Hindlimb muscle (tissue), 1 donor: Measurements from ENCODE around the gene CGB8. TPM values are rescaled to one million over a fixed set of nuclear protein-coding genes. Genes with fewer than 3 reads are reported as not detected.
"Not testable (repeated sequence)": the region's sequence is repeated elsewhere in the genome, so short reads cannot be mapped to it uniquely, and the experiment has no call there.

Experiments used
- DNase-seq: peaks from one replicate; pipeline ENCODE4 v3.0.0-alpha.2; 2013
- polyA plus RNA-seq: library from polyadenylated mRNA; unstranded; fragments of 120-200 nt; gene quantifications from one replicate; pipeline ENCODE4 v1.2.1, GENCODE V29; 2013; ENCODE audit not compliant: insufficient read length

The CGB8 gene
- polyA plus RNA-seq, 1 donor: not detected

DNA sequence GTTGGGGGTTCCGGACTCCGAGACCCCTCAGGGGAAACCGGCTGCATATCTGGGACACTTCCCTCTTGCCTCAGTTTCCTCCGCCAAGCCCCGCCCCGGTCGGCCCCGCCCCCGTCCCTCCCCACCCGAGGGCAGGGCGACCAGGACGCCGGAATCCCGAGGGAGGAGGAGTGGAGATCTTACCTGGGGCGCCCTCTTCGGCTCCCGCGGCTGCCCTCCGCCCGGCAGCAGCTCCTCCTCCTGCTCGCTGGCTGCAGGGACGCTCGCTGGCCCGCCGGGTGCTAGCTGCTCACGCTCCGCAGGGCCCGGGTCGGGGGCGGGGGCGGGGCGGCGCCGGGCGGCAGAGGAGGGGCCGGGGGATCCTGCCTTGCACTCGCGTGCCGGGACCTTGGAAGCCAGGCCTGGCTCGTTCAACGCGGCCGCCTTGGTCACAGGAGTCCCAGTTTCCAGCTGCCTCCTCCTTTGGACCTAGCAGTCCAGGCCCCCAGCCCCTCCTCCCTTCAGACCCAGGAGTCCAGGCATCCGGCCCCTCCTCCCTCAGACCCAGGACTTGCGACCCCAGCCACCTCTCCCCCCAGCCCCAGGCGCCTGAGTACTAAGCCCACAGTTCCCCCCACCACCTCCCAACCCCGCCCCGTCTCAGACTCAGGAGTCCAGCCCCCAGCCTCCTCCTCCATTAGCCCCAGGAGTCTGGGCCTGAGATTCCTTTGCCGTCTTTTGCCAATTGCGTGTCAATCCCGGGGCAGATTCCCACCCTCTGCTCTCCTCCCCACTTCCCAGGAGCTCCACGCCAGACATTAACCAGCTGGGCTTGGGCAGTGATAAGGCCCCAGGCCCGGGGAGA, 16.1 kb upstream of the CGB8 start, which contains the start of gene NTF4:
NTF4 (minus strand) TSS at position 51 of the 844 bp plus-strand sequence. CDS start 2,821 bp downstream, outside the sequence.
- no peak for DNase-seq

DNA sequence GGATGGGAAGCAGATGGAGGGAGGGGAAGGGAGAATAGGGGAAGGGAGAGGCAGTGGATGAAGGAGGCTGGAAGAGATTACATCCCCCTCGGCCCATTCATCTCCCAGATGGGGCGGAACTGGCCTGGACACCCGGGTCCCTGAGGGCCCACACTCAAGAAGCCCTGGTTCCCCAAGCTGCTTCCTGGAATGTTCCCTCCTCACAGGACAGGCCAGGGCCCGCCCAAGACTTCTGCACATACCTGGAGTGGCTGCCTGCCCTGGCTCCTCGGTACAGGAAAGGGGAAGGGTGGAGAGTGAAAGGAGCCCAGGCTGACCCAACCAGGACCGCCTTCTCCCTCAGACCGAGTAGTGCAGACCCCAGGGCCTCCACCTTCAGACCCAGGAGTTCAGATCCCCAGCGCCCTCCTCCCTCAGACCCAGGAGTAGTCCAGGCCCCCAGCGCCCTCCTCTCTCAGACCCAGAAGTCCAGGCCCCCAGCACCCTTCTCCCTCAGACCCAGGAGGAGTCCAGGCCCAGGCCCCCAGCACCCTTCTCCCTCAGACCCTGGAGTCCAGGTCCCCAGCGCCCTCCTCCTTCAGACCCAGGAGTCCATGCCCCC, 15.2 kb upstream of the CGB8 start:
- DNase-seq: no peak

GRCh38 chr19:49061445-49061844, 12.5 kb upstream of the CGB8 start:
- no peak for DNase-seq

GRCh38 chr19:49061000-49061399, 12.1 kb upstream of the CGB8 start:
- DNase-seq: no peak

- no peak for DNase-seq
Measured at GRCh38 chr19:49059053-49059452, 10.1 kb upstream of the CGB8 start.

GRCh38 chr19:49058562-49058961, 9.7 kb upstream of the CGB8 start:
- DNase-seq: no peak

DNA sequence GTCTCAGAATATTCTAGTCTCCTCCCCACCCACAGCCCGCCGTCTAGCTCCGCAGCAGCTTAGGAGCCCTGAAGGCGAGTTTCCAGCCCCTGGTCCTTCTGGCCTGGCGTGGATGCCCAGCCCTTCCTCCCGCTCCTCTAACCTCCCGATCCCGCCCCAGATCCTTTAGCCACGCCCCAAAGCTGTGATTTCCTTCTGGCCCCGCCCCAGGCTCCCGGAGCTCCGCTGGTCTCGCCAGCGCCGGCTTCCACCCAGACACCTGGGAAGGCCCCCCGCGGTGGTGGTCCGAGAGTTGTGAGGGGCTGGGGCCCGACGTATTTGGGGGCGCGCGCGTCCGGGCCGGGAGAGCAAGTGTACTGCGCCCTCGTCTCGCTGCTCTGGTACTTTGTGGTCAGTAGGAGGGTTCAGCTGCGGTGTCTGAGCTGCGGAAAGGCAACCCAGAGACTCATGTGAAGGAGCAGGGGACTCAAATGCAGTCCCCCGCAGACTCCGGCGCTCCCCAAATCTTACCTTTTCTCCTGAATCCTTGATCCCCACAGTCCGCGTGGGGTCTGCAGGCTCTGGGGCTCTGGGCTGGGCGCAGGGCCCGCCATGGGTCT, 8.8 kb upstream of the CGB8 start, which contains the start of gene CGB7:
CGB7 (minus strand) TSS at position 114 of the 599 bp plus-strand sequence. CDS start 2,374 bp downstream, outside the sequence.
- DNase-seq: no peak

GRCh38 chr19:49056902-49057596, 8.1 kb upstream of the CGB8 start:
- DNase-seq: not testable (repeated sequence)

DNA sequence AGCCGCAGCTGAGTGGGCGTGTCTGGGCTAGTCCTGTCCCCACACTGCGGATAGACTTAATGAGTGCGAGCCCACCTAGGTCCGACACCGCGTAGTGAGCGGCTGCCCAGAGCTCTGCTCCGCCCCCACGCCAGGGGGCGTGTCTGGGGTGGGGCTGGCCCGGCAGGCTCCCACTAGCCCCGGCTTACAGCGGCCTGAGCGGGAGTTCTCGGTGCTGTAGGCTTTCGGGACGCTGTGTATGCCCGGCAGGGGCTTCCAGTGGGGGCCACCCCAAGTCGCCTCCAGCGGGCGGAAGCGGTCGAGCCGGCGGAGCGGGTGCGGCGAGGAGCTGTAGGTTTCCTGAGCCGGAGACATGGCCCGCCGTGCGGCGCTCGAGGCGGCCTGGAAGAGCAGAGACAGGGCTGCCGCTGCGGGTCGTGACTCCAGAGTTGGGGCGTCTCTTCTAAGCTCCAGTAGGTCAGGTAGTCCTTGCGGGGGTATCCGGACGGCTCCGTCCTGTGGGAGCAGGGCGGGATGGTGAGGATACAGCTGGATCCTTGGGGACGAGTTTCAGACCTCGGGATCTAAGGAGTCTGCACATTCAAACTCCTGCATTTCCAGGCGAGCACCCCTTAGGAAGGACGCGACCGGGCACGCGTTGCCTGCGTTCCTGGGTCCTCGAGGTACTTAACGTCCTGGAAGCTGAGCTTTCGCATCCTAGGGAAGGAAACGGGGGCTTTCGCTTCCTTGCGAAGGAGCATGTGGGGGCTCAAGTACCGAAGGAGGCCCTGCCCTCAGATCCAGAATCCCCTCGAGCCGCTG, 7.4 kb upstream of the CGB8 start:
- DNase-seq: peak; percentile 46

GRCh38 chr19:49050376-49051033, 1.6 kb upstream of the CGB8 start:
- DNase-seq: not testable (repeated sequence)

DNA sequence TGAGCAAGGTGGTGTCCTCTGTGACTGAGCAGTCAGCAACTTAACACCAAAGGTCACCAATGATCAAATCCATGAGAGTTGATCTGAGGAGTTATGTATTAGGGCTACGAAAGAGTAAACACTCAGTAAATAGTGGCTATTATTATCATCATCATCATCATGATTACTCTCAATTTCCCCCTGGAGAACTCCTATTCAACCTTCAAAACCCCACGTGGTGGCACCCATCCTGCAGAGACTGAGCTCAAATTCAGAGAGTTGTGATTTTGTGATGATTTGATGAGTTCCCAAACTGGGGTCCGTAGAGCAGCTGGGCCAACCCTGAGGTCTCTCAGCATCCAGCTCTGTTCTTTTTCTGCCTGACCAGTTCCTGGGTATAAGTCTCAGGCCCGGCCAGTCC, 923 bp upstream of the CGB8 start:
- not testable (repeated sequence) for DNase-seq

GRCh38 chr19:49043548-49043947, 5.4 kb downstream of the CGB8 start, which contains the start of gene CGB5:
Gene CGB5 (plus strand): TSS chr19:49043848. CDS start chr19:49044210, 362 bp downstream.
- DNase-seq: not testable (repeated sequence)

GRCh38 chr19:49042666-49043065, 6.2 kb downstream of the CGB8 start:
- DNase-seq: not testable (repeated sequence)

- no peak for DNase-seq
Measured at GRCh38 chr19:49042177-49042576, 6.7 kb downstream of the CGB8 start.

DNA sequence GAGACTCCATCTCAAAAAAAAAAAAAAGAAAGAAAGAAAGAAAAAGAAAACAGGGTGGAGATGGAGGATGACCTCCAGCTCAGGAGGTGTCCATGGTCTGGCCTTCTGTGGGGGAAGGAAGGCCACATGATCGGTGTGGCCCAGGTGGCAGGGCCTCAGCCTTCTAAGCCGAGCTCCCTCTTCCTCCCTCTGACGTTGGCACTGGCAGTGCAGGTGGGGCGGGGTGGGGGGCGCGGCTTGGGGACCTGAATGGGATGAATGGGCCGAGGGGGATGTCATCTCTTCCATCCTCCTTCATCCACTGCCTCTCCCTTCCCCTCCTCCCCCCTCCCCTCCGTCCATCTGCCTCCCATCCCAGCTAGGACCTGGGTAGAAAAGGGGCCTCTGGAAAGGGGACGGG, 9.2 kb downstream of the CGB8 start:
- DNase-seq: not testable (repeated sequence)

- DNase-seq: not testable (repeated sequence)
Measured at GRCh38 chr19:49038557-49039276, 10.2 kb downstream of the CGB8 start.

DNA sequence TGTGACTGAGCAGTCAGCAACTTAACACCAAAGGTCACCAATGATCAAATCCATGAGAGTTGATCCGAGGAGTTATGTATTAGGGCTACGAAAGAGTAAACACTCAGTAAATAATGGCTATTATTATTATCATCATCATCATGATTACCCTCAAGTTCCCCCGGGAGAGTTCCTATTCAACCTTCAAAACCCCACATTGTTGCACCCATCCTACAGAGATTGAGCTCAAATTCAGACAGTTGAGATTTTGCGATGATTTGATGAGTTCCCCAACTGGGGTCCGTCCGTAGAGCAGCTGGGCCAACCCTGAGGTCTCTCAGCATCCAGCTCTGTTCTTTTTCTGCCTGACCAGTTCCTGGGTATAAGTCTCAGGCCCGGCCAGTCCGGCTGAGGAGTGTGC, 10.8 kb downstream of the CGB8 start:
- not testable (repeated sequence) for DNase-seq

DNA sequence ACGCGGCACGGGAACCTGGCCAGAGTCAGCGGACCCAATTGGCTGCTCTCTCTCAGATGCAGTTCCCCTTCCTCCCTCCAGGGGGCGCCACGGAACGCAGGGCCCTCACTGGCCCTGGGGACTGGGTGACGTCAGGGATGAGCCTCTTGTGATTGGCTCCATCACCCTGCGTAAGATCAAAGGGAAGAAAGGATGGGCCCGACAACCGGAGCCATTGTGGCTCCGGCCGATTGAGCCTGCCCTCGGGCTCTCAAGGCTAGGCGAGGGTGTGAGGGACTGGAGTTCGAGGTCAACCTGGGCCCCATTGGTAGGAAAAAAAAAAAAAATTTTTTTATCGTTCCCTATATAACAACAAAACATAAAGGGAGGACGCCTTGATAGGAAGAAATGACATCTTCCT, 12.1 kb downstream of the CGB8 start, which contains the start of gene CGB1:
CGB1 (minus strand) TSS at position 81 of the 400 bp plus-strand sequence. CDS start 184 bp downstream, outside the sequence.
- DNase-seq: not testable (repeated sequence)

DNA sequence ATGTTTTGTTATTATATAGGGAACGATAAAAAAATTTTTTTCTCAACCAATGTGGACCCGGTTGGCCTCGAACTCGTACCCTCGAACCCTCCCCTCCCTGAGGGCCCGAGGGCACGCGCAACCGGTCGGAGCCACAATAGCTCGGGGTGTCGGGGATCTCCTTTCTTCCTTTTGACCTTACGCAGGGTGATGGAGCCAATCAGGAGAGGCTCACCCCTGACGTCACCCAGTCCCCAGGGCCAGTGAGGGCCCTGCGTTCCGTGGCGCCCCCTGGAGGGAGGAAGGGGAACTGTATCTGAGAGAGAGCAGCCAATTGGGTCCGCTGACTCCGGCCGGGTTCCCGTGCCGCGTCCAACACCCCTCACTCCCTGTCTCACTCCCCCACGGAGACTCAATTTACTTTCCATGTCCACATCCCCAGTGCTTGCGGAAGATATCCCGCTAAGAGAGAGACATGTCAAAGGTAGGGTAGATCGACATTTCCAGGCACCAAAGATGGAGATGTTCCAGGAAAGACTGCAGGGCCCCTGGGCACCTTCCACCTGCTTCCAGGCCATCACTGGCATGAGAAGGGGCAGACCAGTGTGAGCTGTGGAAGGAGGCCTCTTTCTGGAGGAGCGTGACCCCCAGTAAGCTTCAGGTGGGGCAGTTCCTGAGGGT, 17.1 kb downstream of the CGB8 start, which contains the start of gene CGB2:
CGB2 (plus strand) TSS at position 249 of the 660 bp plus-strand sequence; CDS start at position 455, 206 bp downstream.
- DNase-seq: not testable (repeated sequence)
